RWPE2 (cell line): ENCODE data around the gene CHST9.

Experiments
- ATAC-seq: fragments of 200-7000 bp; cut with Tn5 transposase; 3 replicates; pipeline ENCODE4 v1.9.1; 2021; ENCODE audit warnings: low read depth
- DNase-seq: peaks from one replicate; pipeline ENCODE4 v3.0.0-alpha.2; 2020; ENCODE audit warnings: low spot score
- H3K27ac ChIP-seq: fragments of 450-650 bp; 2 replicates; pipeline ENCODE4 v1.5.1; 2017; ENCODE audit warnings: mild to moderate bottlenecking; ENCODE audit not compliant: poor library complexity, severe bottlenecking
- H3K27me3 ChIP-seq: fragments of 250-450 bp; sonication (Bioruptor Pico); 2 replicates; pipeline ENCODE4 v1.5.1; 2021; ENCODE audit warnings: mild to moderate bottlenecking, moderate library complexity; ENCODE audit not compliant: insufficient read depth, poor library complexity, severe bottlenecking
- H3K36me3 ChIP-seq: fragments of 250-450 bp; sonication (Bioruptor Pico); 2 replicates; pipeline ENCODE4 v1.5.1; 2020; ENCODE audit warnings: low read depth, mild to moderate bottlenecking, moderate library complexity
- H3K4me1 ChIP-seq: fragments of 250-450 bp; sonication (Bioruptor Pico); 2 replicates; pipeline ENCODE4 v1.5.1; 2021; ENCODE audit warnings: mild to moderate bottlenecking, moderate library complexity; ENCODE audit not compliant: insufficient read depth, poor library complexity, severe bottlenecking
- H3K4me3 ChIP-seq: fragments of 250-450 bp; sonication (Bioruptor Pico); 2 replicates; pipeline ENCODE4 v1.5.1; 2021; ENCODE audit warnings: mild to moderate bottlenecking, moderate library complexity; ENCODE audit not compliant: severe bottlenecking
- H3K9me3 ChIP-seq: fragments of 250-450 bp; sonication (Bioruptor Pico); 2 replicates; pipeline ENCODE4 v1.5.1; 2021; ENCODE audit warnings: mild to moderate bottlenecking, moderate library complexity; ENCODE audit not compliant: severe bottlenecking
- TF ChIP-seq, protein P1 (sequence below): fragments of 450-650 bp; IDR thresholded peaks from one replicate; pipeline ENCODE4 v1.5.1; 2017; ENCODE audit warnings: mild to moderate bottlenecking, moderate library complexity; ENCODE audit not compliant: poor library complexity, severe bottlenecking

The CHST9 gene

DNA sequence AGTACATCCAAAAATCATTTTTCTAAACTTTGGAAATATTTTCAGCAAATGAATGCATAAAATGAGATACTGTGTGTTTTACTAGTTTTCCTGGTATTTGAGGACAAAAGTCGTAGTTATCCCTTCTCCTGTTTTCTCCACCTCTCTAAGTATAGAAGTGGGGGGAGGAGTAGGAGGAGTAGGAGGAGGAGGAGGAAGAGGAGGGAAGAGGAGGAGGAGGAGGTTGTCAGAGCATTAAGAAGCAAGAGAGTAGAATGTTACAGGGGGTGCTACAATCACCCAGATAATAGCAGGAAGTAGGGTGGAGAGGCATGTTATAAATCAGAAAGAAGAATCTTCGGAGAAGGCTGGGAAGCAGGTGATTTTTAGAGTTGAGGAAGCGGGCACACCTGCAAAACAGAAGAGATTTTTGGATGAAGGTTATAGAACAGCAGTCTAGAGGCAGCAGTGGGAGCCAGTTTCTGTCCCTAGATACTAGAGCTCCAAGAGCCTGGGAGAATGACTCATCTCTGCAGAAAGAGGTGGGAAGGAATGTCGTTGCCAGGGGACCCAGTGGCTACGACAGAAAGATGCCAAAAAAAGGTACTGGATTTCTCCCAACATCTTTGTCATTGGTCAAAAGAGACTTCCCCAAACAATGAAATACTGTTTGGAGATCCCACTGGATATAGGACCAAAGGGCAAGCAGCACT lies 275.4 kb downstream of the CHST9 start:
- no peaks in the 10 kb centered on the region for H3K9me3 ChIP-seq
- peaks cover 4% of the 10 kb centered on the region for H3K27me3 ChIP-seq
- no peak overlapping the region for H3K4me3 ChIP-seq
- TF ChIP-seq, protein P1, sequence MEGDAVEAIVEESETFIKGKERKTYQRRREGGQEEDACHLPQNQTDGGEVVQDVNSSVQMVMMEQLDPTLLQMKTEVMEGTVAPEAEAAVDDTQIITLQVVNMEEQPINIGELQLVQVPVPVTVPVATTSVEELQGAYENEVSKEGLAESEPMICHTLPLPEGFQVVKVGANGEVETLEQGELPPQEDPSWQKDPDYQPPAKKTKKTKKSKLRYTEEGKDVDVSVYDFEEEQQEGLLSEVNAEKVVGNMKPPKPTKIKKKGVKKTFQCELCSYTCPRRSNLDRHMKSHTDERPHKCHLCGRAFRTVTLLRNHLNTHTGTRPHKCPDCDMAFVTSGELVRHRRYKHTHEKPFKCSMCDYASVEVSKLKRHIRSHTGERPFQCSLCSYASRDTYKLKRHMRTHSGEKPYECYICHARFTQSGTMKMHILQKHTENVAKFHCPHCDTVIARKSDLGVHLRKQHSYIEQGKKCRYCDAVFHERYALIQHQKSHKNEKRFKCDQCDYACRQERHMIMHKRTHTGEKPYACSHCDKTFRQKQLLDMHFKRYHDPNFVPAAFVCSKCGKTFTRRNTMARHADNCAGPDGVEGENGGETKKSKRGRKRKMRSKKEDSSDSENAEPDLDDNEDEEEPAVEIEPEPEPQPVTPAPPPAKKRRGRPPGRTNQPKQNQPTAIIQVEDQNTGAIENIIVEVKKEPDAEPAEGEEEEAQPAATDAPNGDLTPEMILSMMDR, result no peak
- H3K4me1 ChIP-seq, result no peaks in the 10 kb centered on the region
- ATAC-seq (no peak), DNase-seq (no peak)
- H3K27ac ChIP-seq, result no peak overlapping the region
- H3K36me3 ChIP-seq, result no peaks in the 10 kb centered on the region

- no peaks in the 10 kb centered on the region for H3K27me3 ChIP-seq
- H3K9me3 ChIP-seq, result no peaks in the 10 kb centered on the region
- no peak overlapping the region for H3K27ac ChIP-seq
- TF ChIP-seq, protein P1, result no peak
- H3K4me1 ChIP-seq, result no peaks in the 10 kb centered on the region
- H3K36me3 ChIP-seq, result no peaks in the 10 kb centered on the region
- H3K4me3 ChIP-seq, result no peak overlapping the region
- DNase-seq, result no peak
- no peak for ATAC-seq
These were observed 276.2 kb downstream of the CHST9 start for GRCh38 chr18:26908906-26909305.

DNA sequence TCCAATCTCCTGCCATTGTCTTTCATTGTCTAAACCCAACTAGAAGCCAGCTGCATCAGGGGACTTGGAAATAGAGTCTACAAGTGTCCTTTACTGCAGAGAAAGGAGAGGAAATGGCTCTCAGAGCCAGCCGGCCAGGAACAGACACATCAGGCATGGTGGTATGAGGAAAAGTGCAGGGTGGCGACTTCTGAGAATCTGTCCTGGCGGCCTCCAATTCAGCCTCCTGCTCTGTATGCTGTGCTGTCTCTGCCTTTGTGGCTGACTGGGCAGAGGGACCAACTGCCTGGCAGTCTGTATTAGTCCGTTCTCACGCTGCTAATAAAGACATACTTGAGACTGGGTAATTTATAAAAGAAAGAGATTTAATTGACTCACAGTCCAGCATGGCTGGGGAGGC lies 282.8 kb downstream of the CHST9 start:
- DNase-seq, result no peak
- Histone ChIP-seq H3K9me3 (no peaks in the 10 kb centered on the region), H3K27ac (no peak overlapping the region), H3K4me1 (no peaks in the 10 kb centered on the region), H3K4me3 (no peak overlapping the region), H3K36me3 (no peaks in the 10 kb centered on the region), H3K27me3 (no peaks in the 10 kb centered on the region)
- TF ChIP-seq, protein P1, result no peak
- no peak for ATAC-seq

DNA sequence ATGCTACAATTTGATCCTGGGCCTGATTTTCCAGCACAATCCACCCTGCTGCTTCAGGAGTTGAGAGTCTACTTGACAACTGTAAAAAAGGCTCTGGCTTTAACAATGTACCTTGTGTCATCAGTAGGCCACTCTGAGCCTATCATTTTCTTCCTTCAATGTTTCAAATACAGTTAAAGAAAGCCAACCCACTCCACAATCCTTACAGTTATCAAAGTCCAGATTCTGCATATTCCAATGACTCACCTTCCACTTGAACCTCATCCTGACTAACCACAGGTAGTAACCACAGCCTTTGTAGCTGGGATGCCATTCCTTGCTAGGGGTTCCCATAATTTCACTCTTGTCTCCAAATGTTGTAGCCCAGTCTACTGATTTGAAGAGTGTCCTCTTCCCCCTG lies 284.1 kb downstream of the CHST9 start:
- no peak overlapping the region for H3K27ac ChIP-seq
- ATAC-seq, result no peak
- no peaks in the 10 kb centered on the region for H3K36me3 ChIP-seq

GRCh38 chr18:26894426-26894825 lies 290.7 kb downstream of the CHST9 start:
- Histone ChIP-seq H3K9me3 (no peaks in the 10 kb centered on the region), H3K27me3 (no peaks in the 10 kb centered on the region), H3K4me3 (no peak overlapping the region), H3K4me1 (no peaks in the 10 kb centered on the region), H3K27ac (no peak overlapping the region), H3K36me3 (no peaks in the 10 kb centered on the region)
- DNase-seq (no peak), ATAC-seq (no peak)
- TF ChIP-seq, protein P1, result no peak

More for the DNA sequence above, 284.1 kb downstream of the CHST9 start:
- no peak overlapping the region for H3K4me3 ChIP-seq
- no peaks in the 10 kb centered on the region for H3K4me1 ChIP-seq
- no peaks in the 10 kb centered on the region for H3K9me3 ChIP-seq
- H3K27me3 ChIP-seq, result no peaks in the 10 kb centered on the region
- DNase-seq, result no peak
- TF ChIP-seq, protein P1, result no peak
